ENCODE data around the gene ACTR3.

DNA sequence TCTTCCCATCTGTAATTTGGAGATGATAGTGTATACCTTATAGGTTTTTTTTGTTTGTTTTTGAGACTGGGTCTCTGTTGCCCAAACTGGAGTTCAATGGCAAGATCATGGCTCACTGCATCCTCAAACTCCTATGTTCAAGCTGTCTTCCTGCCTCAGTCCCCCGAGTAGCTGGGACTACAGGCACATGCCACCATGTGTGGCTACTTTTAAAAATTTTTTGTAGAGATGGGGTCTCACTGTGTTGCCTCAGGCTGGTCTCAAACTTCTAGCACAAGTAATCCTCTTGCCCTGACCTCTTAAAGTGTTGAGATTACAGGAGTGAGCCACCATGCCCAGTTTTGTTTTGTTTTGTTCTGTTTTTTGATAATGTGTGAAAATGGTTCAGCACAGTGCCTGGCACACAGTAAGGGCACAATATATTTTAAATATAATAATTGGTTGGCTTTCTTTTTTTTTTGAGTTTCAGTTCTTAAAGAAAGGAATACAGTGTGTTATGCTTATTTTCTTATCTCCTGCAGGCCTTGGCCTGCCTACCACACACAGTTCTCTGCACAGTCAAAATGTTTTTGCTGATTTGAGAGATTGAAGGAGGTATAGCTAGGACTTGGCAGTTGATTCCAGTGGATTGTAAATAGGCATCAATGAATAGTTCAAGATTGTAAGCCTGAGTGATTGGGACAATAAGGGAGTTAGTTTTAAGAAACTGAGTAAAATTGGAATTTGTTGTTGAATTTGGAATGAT is 6.1 kb downstream of the ACTR3 start:
- TF ChIP-seq, protein P1, sequence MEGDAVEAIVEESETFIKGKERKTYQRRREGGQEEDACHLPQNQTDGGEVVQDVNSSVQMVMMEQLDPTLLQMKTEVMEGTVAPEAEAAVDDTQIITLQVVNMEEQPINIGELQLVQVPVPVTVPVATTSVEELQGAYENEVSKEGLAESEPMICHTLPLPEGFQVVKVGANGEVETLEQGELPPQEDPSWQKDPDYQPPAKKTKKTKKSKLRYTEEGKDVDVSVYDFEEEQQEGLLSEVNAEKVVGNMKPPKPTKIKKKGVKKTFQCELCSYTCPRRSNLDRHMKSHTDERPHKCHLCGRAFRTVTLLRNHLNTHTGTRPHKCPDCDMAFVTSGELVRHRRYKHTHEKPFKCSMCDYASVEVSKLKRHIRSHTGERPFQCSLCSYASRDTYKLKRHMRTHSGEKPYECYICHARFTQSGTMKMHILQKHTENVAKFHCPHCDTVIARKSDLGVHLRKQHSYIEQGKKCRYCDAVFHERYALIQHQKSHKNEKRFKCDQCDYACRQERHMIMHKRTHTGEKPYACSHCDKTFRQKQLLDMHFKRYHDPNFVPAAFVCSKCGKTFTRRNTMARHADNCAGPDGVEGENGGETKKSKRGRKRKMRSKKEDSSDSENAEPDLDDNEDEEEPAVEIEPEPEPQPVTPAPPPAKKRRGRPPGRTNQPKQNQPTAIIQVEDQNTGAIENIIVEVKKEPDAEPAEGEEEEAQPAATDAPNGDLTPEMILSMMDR (IDR thresholded peaks at IDR 0.05) = no peak
- no peak for TF ChIP-seq POLR2A (IDR thresholded peaks at IDR 0.05)
